ENCODE data around the gene ARTN. TPM values are rescaled to one million over a fixed set of nuclear protein-coding genes. Genes with fewer than 3 reads are reported as not detected.
A peak's percentile ranks its signal among the peaks of the same experiment; 100 is the strongest.

ARTN gene
- total RNA-seq, 1 donor from 2014 or later, result 0.89 TPM

DNA sequence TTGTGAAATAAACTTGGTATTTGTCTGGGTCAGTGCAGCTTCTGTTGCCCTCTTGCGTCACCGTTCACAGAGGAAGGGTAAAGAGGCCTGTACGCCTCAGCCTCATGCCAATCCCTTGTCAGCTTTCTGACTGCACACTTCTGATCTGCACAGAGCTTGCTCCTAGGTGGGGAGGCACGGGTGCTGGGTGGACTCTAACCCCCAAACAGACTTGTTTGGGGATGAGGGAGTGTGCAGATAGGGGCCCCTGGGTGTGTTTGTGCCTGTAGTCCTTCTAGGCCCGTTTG is 44.6 kb downstream of the ARTN start:
- no peaks in the 10 kb centered on the region for H3K9me3 Mint-ChIP-seq
- H3K36me3 Mint-ChIP-seq (ENCODE audit: low read depth), result peaks cover 18% of the 10 kb centered on the region
- TF ChIP-seq, protein P1, sequence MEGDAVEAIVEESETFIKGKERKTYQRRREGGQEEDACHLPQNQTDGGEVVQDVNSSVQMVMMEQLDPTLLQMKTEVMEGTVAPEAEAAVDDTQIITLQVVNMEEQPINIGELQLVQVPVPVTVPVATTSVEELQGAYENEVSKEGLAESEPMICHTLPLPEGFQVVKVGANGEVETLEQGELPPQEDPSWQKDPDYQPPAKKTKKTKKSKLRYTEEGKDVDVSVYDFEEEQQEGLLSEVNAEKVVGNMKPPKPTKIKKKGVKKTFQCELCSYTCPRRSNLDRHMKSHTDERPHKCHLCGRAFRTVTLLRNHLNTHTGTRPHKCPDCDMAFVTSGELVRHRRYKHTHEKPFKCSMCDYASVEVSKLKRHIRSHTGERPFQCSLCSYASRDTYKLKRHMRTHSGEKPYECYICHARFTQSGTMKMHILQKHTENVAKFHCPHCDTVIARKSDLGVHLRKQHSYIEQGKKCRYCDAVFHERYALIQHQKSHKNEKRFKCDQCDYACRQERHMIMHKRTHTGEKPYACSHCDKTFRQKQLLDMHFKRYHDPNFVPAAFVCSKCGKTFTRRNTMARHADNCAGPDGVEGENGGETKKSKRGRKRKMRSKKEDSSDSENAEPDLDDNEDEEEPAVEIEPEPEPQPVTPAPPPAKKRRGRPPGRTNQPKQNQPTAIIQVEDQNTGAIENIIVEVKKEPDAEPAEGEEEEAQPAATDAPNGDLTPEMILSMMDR (conservative IDR thresholded peaks at IDR 0.05), result no peak
- peaks cover 65% of the 10 kb centered on the region for H3K4me1 Mint-ChIP-seq
- no peaks in the 10 kb centered on the region for H3K27me3 Mint-ChIP-seq (ENCODE audit: low read depth)
- H3K4me3 Mint-ChIP-seq, result peak overlapping the region; percentile 93
- peak overlapping the region; percentile 93 for H3K27ac Mint-ChIP-seq (ENCODE audit: unreplicated experiment)
- DNase-seq (ENCODE audit: low read depth, low spot score), result no peak

GRCh38 chr1:43978551-43979260 is 45.1 kb downstream of the ARTN start, which contains the start of gene B4GALT2:
Gene B4GALT2 (plus strand): TSS chr1:43979210. CDS start chr1:43981161, 1,951 bp downstream.
- Mint-ChIP-seq H3K27ac (ENCODE audit: unreplicated experiment) (peak within 1 kb of the TSS; percentile 93), H3K4me1 (peaks cover 65% of the 10 kb centered on the region), H3K36me3 (ENCODE audit: low read depth) (peaks cover 18% of the 10 kb centered on the region), H3K9me3 (no peaks in the 10 kb centered on the region), H3K27me3 (ENCODE audit: low read depth) (no peaks in the 10 kb centered on the region), H3K4me3 (peak within 1 kb of the TSS; percentile 96)
- TF ChIP-seq, protein P1 (conservative IDR thresholded peaks at IDR 0.05), result no peak
- no peak for DNase-seq (ENCODE audit: low read depth, low spot score)

- Mint-ChIP-seq H3K27me3 (ENCODE audit: low read depth) (no peaks in the 10 kb centered on the region), H3K9me3 (no peaks in the 10 kb centered on the region), H3K27ac (ENCODE audit: unreplicated experiment) (no peak overlapping the region), H3K36me3 (ENCODE audit: low read depth) (peaks cover 18% of the 10 kb centered on the region), H3K4me1 (peaks cover 60% of the 10 kb centered on the region), H3K4me3 (no peak overlapping the region)
- TF ChIP-seq, protein P1 (conservative IDR thresholded peaks at IDR 0.05), result no peak
- no peak for DNase-seq (ENCODE audit: low read depth, low spot score)
Observed at GRCh38 chr1:43979261-43979527, 45.6 kb downstream of the ARTN start.

DNA sequence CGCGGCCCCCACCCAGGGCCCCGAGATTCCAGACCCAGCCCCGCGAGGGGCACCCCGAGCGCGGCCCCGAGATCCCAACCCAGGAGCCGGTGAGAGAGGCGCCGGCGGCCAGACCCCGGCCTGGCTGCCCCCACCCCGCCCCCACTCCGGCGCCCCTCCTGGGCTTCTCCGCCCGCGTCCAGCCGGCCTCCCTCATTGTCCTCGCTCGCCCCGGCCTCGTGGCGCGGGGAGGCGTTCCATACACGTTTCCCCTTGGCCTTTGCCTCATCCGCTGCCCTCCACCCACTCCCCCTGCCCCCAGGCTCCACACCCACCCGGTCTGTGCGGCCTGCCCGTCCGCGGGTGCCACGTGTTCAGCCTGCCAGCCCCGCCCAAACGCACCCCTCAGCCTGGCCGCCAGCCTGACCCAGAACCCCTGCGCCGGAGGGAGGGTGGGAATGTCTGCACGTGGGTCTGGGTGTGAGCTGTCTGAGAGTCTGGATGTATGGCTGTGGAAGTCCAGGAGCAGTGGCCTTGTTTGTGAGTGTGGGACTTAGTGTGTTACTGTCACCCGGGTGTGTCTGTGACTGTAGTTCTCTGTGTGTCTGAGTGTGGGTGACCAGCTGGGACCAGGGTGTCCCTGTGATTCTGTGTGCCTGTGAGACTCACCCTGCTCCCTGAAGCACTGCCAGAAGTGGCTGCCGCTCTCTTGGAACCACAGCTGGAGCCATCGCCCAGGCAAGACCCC is 46.1 kb downstream of the ARTN start:
- peak overlapping the region; percentile 91 for H3K27ac Mint-ChIP-seq (ENCODE audit: unreplicated experiment)
- peaks cover 18% of the 10 kb centered on the region for H3K36me3 Mint-ChIP-seq (ENCODE audit: low read depth)
- H3K4me1 Mint-ChIP-seq, result peaks cover 55% of the 10 kb centered on the region
- peak; percentile 35 for DNase-seq (ENCODE audit: low read depth, low spot score)
- no peaks in the 10 kb centered on the region for H3K27me3 Mint-ChIP-seq (ENCODE audit: low read depth)
- H3K9me3 Mint-ChIP-seq, result no peaks in the 10 kb centered on the region
- peak overlapping the region; percentile 96 for H3K4me3 Mint-ChIP-seq
- TF ChIP-seq, protein P1 (conservative IDR thresholded peaks at IDR 0.05), result no peak

GRCh38 chr1:43980255-43981134 is 46.9 kb downstream of the ARTN start:
- H3K27ac Mint-ChIP-seq (ENCODE audit: unreplicated experiment), result peak overlapping the region; percentile 93
- H3K4me3 Mint-ChIP-seq, result peak overlapping the region; percentile 96
- H3K27me3 Mint-ChIP-seq (ENCODE audit: low read depth), result no peaks in the 10 kb centered on the region
- peaks cover 54% of the 10 kb centered on the region for H3K4me1 Mint-ChIP-seq
- H3K9me3 Mint-ChIP-seq, result no peaks in the 10 kb centered on the region
- no peak for DNase-seq (ENCODE audit: low read depth, low spot score)
- H3K36me3 Mint-ChIP-seq (ENCODE audit: low read depth), result peaks cover 18% of the 10 kb centered on the region
- TF ChIP-seq, protein P1 (conservative IDR thresholded peaks at IDR 0.05), result no peak

Measured in neural crest cell (in vitro differentiated cells).